NCI-H1694 (cell line): ENCODE data around the gene TRMT112.
A peak's percentile ranks its signal among the peaks of the same experiment; 100 is the strongest.
"Not testable (repeated sequence)": the region's sequence is repeated elsewhere in the genome, so short reads cannot be mapped to it uniquely, and the experiment has no call there.

Experiments used
- DNase-seq: peaks from one replicate; lab custom pipeline; 2025; lab: John Stamatoyannopoulos, UW

Gene TRMT112

DNA sequence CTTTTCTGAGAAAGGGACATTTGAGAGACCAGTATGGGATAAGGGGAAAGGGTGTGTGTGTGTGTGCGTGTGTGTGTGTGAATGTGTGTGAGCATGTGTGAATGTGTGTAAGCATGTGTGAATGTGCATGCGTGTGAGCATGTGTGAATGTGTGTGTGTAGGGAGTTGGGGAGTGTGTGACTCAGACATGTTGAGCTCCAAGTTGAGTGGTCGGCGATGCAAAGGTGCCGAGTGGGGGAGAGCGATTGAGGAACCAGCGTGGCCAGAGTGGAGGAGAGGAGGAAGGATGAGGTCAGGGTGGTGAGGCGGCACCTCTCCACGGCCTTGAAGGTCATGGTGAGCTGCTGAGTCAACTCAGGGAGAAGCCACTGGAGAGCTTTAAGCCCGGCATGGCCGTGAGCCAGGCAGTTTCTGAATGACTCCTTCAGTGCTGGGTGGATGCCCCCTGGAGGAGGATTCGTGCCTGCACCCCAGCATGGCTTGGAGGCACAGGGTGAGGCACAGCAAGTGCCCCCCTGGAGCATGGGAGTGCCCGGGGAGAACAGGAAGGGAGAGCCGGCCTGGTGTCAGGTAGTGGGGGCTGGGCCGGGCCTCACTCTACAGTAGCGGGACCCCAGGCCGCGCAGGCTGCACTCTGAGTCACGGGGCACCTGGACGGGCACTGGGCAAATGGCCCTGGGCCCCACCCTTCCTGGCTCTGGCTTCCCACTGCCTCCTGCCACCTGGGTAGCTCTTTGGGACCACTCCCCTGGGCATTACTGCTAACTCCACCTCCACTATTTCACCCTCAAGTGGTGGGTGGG lies 14.4 kb upstream of the TRMT112 start:
- DNase-seq: peak; percentile 74

- DNase-seq: no peak
Measured at GRCh38 chr11:64330888-64331287, 13.5 kb upstream of the TRMT112 start.

GRCh38 chr11:64327993-64328392 lies 10.6 kb upstream of the TRMT112 start:
- no peak for DNase-seq

DNA sequence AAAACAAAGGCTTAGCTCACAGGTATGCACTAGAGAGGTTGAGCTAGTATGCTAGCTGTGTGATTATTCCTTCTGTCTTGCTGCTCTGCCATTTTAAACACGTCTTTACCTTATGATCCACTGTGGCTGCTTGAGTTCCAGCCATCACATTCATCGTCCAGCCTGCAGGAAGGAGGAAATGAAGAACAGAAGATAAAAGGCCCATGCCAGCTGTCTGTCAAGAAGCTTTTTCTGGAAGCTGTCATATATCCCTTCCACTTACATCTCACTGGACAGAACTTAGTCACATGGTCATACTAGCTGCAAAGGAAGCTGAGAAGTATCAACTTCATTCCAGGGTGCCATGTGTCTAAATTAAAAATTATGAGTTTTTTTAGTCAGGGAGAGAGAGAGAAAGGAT lies 10.0 kb upstream of the TRMT112 start:
- no peak for DNase-seq

GRCh38 chr11:64324692-64325469 lies 7.5 kb upstream of the TRMT112 start:
- DNase-seq: no peak

GRCh38 chr11:64323984-64324383 lies 6.6 kb upstream of the TRMT112 start:
- DNase-seq: not testable (repeated sequence)

DNA sequence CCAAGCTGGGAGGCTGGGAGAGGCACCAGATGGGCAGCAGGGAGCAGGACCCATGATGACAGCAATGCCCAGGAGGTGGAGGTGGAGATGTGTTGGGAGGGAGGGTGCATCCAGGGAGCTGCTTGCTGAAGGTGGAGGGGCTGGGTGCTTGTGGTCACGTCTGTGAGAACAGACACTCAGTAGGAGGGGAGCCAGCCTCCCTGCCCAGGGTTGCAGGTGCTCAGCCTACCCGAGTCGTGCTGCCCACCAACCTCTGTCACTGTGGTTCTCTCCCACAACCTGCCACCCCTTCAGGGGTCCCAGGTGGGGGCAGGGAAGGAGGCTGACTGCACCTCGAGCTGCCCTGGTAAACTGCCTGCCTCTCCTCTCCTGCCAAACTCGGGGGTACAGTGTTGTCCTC lies 6.0 kb upstream of the TRMT112 start:
- no peak for DNase-seq

DNA sequence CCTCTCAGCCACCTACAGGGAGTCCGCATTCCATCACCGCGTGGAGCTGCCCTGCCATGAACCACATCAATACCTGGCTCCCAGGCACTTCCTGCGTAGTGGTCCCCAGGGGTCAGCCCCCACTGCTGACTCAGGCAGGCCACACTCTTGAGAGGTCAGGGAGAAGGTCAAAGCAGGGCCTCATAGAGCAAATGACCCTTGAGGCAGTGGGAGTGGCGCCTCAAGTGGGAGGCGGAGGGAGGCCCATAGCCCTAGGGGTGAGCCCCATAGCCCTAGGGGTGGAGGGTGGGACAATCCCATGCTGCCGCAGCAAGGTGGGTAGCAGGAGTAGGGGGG lies 5.5 kb upstream of the TRMT112 start:
- DNase-seq: no peak

DNA sequence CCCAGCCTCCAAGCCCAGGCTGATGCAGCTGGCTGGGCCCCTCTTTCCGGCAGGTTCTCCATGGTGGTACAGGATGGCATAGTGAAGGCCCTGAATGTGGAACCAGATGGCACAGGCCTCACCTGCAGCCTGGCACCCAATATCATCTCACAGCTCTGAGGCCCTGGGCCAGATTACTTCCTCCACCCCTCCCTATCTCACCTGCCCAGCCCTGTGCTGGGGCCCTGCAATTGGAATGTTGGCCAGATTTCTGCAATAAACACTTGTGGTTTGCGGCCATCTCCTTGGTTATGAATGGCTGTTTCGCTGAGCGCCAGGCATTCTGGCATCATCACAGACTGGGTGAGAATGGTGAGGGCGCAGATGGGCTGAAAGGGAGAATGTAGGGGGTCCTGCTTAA lies 4.2 kb upstream of the TRMT112 start:
- no peak for DNase-seq

DNA sequence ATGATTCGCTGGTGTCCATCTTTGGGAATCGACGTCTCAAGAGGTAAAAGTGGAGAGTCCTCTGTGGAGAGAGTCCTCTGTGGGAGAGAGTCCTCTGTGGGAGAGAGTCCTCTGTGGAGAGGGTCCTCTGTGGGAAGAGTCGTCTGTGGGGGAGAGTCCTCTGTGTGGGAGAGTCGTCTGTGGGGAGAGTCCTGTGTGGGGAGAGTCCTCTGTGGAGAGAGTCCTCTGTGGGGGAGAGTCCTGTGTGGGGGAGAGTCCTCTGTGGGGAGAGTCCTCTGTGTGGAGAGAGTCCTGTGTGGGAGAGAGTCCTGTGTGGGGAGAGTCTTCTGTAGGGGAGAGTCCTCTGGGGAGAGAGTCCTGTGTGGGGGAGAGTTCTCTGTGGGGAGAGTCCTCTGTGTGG lies 3.7 kb upstream of the TRMT112 start:
- DNase-seq: no peak

GRCh38 chr11:64320556-64320955 lies 3.2 kb upstream of the TRMT112 start:
- no peak for DNase-seq

DNA sequence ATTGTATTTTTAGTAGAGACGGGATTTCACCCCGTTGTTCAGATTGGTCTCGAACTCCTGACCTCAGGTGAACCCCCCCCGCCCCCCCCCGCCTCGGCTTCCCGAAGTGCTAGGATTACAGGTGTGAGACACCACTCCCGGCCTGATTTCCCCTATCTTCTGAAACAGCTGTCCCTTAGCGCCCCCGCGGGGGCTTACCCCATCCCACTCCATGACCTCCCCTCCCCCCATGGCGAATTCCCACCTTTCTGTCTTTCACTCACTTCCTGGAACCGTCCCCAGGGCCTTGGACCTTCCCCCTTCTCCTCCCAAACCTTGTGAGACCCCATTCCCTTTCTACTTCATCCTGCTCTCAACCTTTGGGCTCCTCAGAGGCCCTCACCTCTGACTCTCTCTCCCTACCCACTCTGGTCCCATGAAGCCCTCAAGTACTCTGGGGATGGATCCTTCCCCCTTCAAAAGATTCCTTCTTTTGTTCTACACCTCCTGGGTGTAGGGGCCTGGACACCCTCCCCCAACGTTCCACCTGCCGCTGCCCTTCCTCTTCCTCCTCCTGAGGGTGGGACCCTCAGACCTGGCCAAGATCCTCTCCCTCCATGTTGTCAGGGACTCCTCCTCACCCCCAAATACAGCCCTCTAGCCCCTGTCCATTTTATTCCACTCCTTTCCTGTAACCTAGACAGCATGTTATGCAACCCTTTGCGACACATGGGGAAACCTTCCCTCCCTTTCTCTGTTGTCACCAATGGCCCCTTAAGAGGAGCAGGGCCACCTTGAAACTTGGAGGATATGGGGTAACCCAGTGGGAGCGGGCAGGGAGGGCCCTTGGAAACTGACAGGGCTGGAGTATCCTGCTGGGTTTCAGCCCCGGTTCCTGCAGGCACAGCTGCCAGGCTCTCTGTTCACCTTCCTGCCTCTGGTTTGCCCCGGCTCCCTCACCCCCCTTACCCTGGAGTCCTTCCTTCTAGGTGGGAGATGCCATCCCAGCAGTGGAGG lies 1.7 kb upstream of the TRMT112 start:
- no peak for DNase-seq

- peak; percentile 79 for DNase-seq
Measured at GRCh38 chr11:64317961-64318765, 804 bp upstream of the TRMT112 start, which contains the start of gene PRDX5. Gene PRDX5, plus strand, starts transcription at chr11:64318121. Its CDS starts 95 bp downstream, at chr11:64318216.

- DNase-seq: no peak
Measured at GRCh38 chr11:64316672-64317324, 561 bp downstream of the TRMT112 start.

DNA sequence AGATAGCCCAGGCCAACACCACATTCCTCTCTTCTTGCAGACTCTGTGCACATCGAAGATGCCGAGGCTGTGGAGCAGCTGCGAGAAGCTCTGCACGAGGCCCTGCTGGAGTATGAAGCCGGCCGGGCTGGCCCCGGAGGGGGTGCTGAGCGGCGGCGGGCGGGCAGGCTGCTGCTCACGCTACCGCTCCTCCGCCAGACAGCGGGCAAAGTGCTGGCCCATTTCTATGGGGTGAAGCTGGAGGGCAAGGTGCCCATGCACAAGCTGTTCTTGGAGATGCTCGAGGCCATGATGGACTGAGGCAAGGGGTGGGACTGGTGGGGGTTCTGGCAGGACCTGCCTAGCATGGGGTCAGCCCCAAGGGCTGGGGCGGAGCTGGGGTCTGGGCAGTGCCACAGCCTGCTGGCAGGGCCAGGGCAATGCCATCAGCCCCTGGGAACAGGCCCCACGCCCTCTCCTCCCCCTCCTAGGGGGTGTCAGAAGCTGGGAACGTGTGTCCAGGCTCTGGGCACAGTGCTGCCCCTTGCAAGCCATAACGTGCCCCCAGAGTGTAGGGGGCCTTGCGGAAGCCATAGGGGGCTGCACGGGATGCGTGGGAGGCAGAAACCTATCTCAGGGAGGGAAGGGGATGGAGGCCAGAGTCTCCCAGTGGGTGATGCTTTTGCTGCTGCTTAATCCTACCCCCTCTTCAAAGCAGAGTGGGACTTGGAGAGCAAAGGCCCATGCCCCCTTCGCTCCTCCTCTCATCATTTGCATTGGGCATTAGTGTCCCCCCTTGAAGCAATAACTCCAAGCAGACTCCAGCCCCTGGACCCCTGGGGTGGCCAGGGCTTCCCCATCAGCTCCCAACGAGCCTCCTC lies 1.5 kb downstream of the TRMT112 start:
- DNase-seq: not testable (repeated sequence)

GRCh38 chr11:64314805-64315561 lies 2.4 kb downstream of the TRMT112 start:
- no peak for DNase-seq

GRCh38 chr11:64314146-64314804 lies 3.1 kb downstream of the TRMT112 start:
- DNase-seq: no peak

DNA sequence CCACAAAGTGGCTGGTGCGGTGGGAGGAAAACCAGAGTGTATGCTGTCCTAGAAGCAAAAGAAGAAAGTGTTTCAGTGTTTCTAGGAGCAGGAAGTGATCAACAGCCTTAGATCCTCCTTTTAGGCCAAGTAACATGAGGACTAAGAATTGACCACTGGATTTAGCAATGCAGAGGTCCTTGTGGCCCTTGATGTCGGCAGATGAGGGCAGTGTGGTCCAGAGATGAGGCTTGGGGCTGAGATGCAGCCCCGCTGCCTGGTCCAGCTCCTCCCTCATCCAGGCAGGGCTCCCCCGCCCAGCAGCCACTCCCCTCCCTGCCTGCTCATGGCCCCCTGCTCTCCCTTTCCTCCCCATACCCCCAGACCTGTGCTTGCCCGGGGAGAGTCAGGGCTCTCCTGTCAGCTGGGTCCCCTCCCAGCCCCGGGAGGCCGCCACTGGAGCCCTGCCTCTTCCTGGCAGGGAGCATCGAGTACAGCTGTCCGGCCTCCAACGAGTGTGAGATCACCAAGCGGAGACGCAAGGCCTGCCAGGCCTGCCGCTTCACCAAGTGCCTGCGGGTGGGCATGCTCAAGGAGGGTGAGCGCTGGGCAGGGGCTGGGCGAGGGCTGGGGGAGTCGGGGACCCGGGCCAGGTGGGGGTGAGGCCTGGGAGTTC lies 3.7 kb downstream of the TRMT112 start:
- DNase-seq: no peak
